ENCODE results near the gene LEF1. TPM values are rescaled to one million over a fixed set of nuclear protein-coding genes. Genes with fewer than 3 reads are reported as not detected.

LEF1 gene
- total and polyA plus RNA-seq, 2 of the 8 experiments (the other 6 are each of a cell fraction or from before 2014, with no cell fraction given) = 2.6 to 5.2 TPM

DNA sequence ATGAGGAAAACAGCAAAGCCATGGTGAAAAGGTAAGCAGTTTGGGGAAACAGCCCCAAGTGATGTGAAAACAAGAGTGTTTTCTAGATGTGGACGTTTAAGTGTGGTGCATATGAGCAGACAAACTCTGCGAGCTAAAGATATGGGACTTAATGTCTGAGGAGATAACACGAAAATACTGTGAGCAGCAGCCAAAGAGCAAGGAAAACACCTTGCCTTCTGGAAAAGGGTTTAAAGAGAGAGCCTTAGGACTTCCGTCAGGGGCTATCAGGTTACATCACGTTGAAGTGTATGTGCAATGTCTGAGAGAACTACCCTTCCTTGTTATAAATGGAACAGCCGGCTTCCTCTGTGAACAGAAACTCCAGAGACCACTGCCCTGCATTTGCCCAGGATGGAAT is 54.2 kb downstream of the LEF1 start:
- no peak overlapping the region for H3K4me3 ChIP-seq (ENCODE audit: extremely low read depth in 1 of 4, insufficient read depth in 2 of 4, low read depth in 3 of 4, low read length in 4 of 4)
- FAIRE-seq (no peak), DNase-seq (ENCODE audit: low read depth in 1 of 2, low spot score in 2 of 2) (no peak)
- peak overlapping the region; percentile 78; the same call in 1 of the 2 replicates for H2AFZ ChIP-seq (ENCODE audit: low read length)
- H3K79me2 ChIP-seq (ENCODE audit: control insufficient read depth in 1 of 2, insufficient read depth in 2 of 2, low read length in 2 of 2) = no peaks in the 10 kb centered on the region
- H3K9me3 ChIP-seq (ENCODE audit: insufficient read depth in 2 of 2, low read depth in 1 of 2, low read length in 1 of 2) = no peaks in the 10 kb centered on the region
- H2BK120ac ChIP-seq (replicated peaks; ENCODE audit: low read depth, low read length) = no peak overlapping the region
- H3K14ac ChIP-seq (ENCODE audit: insufficient read length) = no peak overlapping the region
- no peaks in the 10 kb centered on the region for H3K36me3 ChIP-seq (ENCODE audit: control insufficient read depth in 2 of 4, insufficient read depth in 4 of 4, low read length in 3 of 4)
- H2BK20ac ChIP-seq (ENCODE audit: low read length) = no peak overlapping the region
- peak overlapping the region; percentile 31; the same call in 1 of the 2 replicates for H2BK12ac ChIP-seq (ENCODE audit: low read depth, low read length)
- H3K27ac ChIP-seq (ENCODE audit: low read depth, low read length) = no peak overlapping the region
- H4K8ac ChIP-seq (ENCODE audit: extremely low read depth, insufficient read depth, low read length) = no peak overlapping the region
- no peak overlapping the region for H3K56ac ChIP-seq (replicated peaks; ENCODE audit: insufficient read length, low read depth, low read length)
- H3K23ac ChIP-seq (ENCODE audit: insufficient read length) = no peak overlapping the region
- H2BK5ac ChIP-seq (ENCODE audit: low read depth, low read length) = no peak overlapping the region
- no peak overlapping the region for H3K4me2 ChIP-seq (ENCODE audit: insufficient read depth in 1 of 2, low read depth in 2 of 2, low read length in 2 of 2)
- no peaks in the 10 kb centered on the region for H4K20me1 ChIP-seq (replicated peaks in 1 of 2; ENCODE audit: control insufficient read depth in 1 of 2, insufficient read depth in 2 of 2, low read length in 2 of 2)
- no peak overlapping the region for H2BK15ac ChIP-seq (ENCODE audit: low read length)
- no peak overlapping the region for H3K18ac ChIP-seq (ENCODE audit: extremely low read depth, low read length)
- no peak overlapping the region for H3K4ac ChIP-seq (replicated peaks; ENCODE audit: insufficient read length, low read depth, low read length)
- no peak overlapping the region for H4K91ac ChIP-seq (replicated peaks; ENCODE audit: insufficient read length, low read length)
- ChIA-PET POLR2A (ENCODE audit: partially characterized antibody) (no interaction called here), CTCF (ENCODE audit: partially characterized antibody) (interaction anchor here (0.7 to 2.4 kb wide), 8 partner anchors 17 to 379 kb away, joined by 3 to 6 read pairs (median 4); no protein-coding TSS in a partner anchor)
- no peak overlapping the region for H2AK5ac ChIP-seq (ENCODE audit: low read depth, low read length)
- H3K4me1 ChIP-seq (replicated peaks in 1 of 4; ENCODE audit: control insufficient read depth in 3 of 4, insufficient read depth in 4 of 4, low read length in 3 of 4) = peaks cover 0 to 12% (median 9%) of the 10 kb centered on the region in 4 experiments; a peak in 5 of 7 replicates
- WGBS, 2 experiments (ENCODE audit: extremely low coverage in 1 of 2, insufficient coverage in 1 of 2, insufficient read length in 1 of 2, insufficient replicate concordance in 2 of 2, low coverage in 1 of 2, low lambda C conversion rate in 2 of 2, missing lambda C conversion rate in 1 of 2) = 49% methylated on average over 6 of the region's 6 CpGs; no CpG with 5 or more reads in 1 of the 2 experiments
- no peaks in the 10 kb centered on the region; the same call in 1 of the 2 replicates for H3K23me2 ChIP-seq (ENCODE audit: low read depth, low read length)
- no peak overlapping the region for H3K9ac ChIP-seq (replicated peaks in 1 of 4; ENCODE audit: extremely low read depth in 1 of 4, low read depth in 3 of 4, low read length in 3 of 4)
- no peak overlapping the region for H4K5ac ChIP-seq (ENCODE audit: insufficient read length, low read depth, low read length)
- no peaks in the 10 kb centered on the region for H3K27me3 ChIP-seq (replicated peaks in 1 of 4; ENCODE audit: control insufficient read depth in 3 of 4, extremely low read depth in 1 of 4, insufficient read depth in 3 of 4, low read length in 3 of 4)
- no peaks in the 10 kb centered on the region for H3K79me1 ChIP-seq (ENCODE audit: low read depth, low read length)
- TF ChIP-seq EGR1 (IDR thresholded peaks at IDR 0.05; ENCODE audit: borderline replicate concordance, low read depth, low read length) (no peak), CHD1 (IDR thresholded peaks at IDR 0.05; ENCODE audit: low read depth, low read length) (no peak), HDAC2 (IDR thresholded peaks at IDR 0.05; ENCODE audit: borderline replicate concordance in 1 of 2, low read depth in 2 of 2, low read length in 2 of 2) (no peak), TAF1 (IDR thresholded peaks at IDR 0.05; ENCODE audit: low read depth, low read length) (no peak), SP2 (IDR thresholded peaks at IDR 0.05; ENCODE audit: low read length) (no peak), EZH2 (IDR thresholded peaks at IDR 0.05; ENCODE audit: low read depth, low read length, severe bottlenecking) (no peak)
- TF ChIP-seq, protein P1, sequence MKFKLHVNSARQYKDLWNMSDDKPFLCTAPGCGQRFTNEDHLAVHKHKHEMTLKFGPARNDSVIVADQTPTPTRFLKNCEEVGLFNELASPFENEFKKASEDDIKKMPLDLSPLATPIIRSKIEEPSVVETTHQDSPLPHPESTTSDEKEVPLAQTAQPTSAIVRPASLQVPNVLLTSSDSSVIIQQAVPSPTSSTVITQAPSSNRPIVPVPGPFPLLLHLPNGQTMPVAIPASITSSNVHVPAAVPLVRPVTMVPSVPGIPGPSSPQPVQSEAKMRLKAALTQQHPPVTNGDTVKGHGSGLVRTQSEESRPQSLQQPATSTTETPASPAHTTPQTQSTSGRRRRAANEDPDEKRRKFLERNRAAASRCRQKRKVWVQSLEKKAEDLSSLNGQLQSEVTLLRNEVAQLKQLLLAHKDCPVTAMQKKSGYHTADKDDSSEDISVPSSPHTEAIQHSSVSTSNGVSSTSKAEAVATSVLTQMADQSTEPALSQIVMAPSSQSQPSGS (IDR thresholded peaks at IDR 0.05; ENCODE audit: low read length) = no peak
- TF ChIP-seq, protein P2, sequence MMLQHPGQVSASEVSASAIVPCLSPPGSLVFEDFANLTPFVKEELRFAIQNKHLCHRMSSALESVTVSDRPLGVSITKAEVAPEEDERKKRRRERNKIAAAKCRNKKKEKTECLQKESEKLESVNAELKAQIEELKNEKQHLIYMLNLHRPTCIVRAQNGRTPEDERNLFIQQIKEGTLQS (IDR thresholded peaks at IDR 0.05; ENCODE audit: insufficient read depth, low read depth, low read length) = no peak
- TF ChIP-seq, protein P3, sequence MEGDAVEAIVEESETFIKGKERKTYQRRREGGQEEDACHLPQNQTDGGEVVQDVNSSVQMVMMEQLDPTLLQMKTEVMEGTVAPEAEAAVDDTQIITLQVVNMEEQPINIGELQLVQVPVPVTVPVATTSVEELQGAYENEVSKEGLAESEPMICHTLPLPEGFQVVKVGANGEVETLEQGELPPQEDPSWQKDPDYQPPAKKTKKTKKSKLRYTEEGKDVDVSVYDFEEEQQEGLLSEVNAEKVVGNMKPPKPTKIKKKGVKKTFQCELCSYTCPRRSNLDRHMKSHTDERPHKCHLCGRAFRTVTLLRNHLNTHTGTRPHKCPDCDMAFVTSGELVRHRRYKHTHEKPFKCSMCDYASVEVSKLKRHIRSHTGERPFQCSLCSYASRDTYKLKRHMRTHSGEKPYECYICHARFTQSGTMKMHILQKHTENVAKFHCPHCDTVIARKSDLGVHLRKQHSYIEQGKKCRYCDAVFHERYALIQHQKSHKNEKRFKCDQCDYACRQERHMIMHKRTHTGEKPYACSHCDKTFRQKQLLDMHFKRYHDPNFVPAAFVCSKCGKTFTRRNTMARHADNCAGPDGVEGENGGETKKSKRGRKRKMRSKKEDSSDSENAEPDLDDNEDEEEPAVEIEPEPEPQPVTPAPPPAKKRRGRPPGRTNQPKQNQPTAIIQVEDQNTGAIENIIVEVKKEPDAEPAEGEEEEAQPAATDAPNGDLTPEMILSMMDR (IDR thresholded peaks at IDR 0.05; ENCODE audit: control extremely low read depth in 1 of 3, insufficient read depth in 1 of 3, low read depth in 1 of 3, low read length in 3 of 3) = no peak

Measured in H1 (cell line).